Measurements from ENCODE around the gene DENND1B. TPM values are rescaled to one million over a fixed set of nuclear protein-coding genes. Genes with fewer than 3 reads are reported as not detected.

DENND1B gene
- total RNA-seq, 1 donor from 2014 or later: 13.1 TPM

- Histone ChIP-seq H3K9ac (no peak overlapping the region), H3K9me3 (ENCODE audit: low read depth) (no peaks in the 10 kb centered on the region)
- no peak for TF ChIP-seq CTCF (IDR thresholded peaks at IDR 0.05)
- no peak for TF ChIP-seq EZH2 (IDR thresholded peaks at IDR 0.05)
- TF ChIP-seq EZH2phosphoT487 (IDR thresholded peaks at IDR 0.05): no peak
Observed at GRCh38 chr1:197561041-197561440, 214.2 kb downstream of the DENND1B start.

GRCh38 chr1:197559655-197560054, 215.6 kb downstream of the DENND1B start:
- no peaks in the 10 kb centered on the region for H3K79me2 ChIP-seq (ENCODE audit: low read depth)
- H3K4me3 ChIP-seq: no peak overlapping the region
- no peaks in the 10 kb centered on the region for H3K9me3 ChIP-seq (ENCODE audit: low read depth)
- H3K4me2 ChIP-seq: no peak overlapping the region
- DNase-seq (ENCODE audit: low spot score): no peak
- Mint-ChIP-seq H3K9me3 (peaks cover 3% of the 10 kb centered on the region), H3K4me3 (no peak overlapping the region), H3K36me3 (peaks cover 5% of the 10 kb centered on the region), H3K4me1 (no peaks in the 10 kb centered on the region), H3K27ac (no peak overlapping the region), H3K27me3 (ENCODE audit: insufficient read depth, low read depth) (no peaks in the 10 kb centered on the region)
- H3K27me3 ChIP-seq: no peaks in the 10 kb centered on the region
- no peaks in the 10 kb centered on the region for H4K20me1 ChIP-seq (ENCODE audit: low read depth)
- H3K4me1 ChIP-seq: no peaks in the 10 kb centered on the region
- H3K27ac ChIP-seq: no peak overlapping the region
- no peaks in the 10 kb centered on the region for H3K36me3 ChIP-seq
- TF ChIP-seq EZH2phosphoT487 (IDR thresholded peaks at IDR 0.05) (no peak), EZH2 (IDR thresholded peaks at IDR 0.05) (no peak), CTCF (IDR thresholded peaks at IDR 0.05) (no peak)
- H3F3A ChIP-seq (ENCODE audit: low read depth): no peaks in the 10 kb centered on the region
- no peak overlapping the region for H2AFZ ChIP-seq (replicated peaks)
- no peak overlapping the region for H3K9ac ChIP-seq

More at GRCh38 chr1:197561041-197561440, 214.2 kb downstream of the DENND1B start:
- Mint-ChIP-seq H3K4me3 (no peak overlapping the region), H3K27ac (no peak overlapping the region), H3K36me3 (peaks cover 5% of the 10 kb centered on the region), H3K9me3 (peaks cover 3% of the 10 kb centered on the region), H3K27me3 (ENCODE audit: insufficient read depth, low read depth) (no peaks in the 10 kb centered on the region), H3K4me1 (no peaks in the 10 kb centered on the region)
- H3F3A ChIP-seq (ENCODE audit: low read depth): no peaks in the 10 kb centered on the region
- H3K4me1 ChIP-seq: no peaks in the 10 kb centered on the region
- no peak overlapping the region for H3K27ac ChIP-seq
- H4K20me1 ChIP-seq (ENCODE audit: low read depth): no peaks in the 10 kb centered on the region
- no peak for DNase-seq (ENCODE audit: low spot score)
- no peaks in the 10 kb centered on the region for H3K27me3 ChIP-seq
- no peaks in the 10 kb centered on the region for H3K79me2 ChIP-seq (ENCODE audit: low read depth)
- H3K36me3 ChIP-seq: no peaks in the 10 kb centered on the region
- H3K4me2 ChIP-seq: no peak overlapping the region
- no peak overlapping the region for H2AFZ ChIP-seq (replicated peaks)
- H3K4me3 ChIP-seq: no peak overlapping the region

- Histone ChIP-seq H3K27me3 (no peaks in the 10 kb centered on the region), H4K20me1 (ENCODE audit: low read depth) (no peaks in the 10 kb centered on the region)
Observed at GRCh38 chr1:197559244-197559643, 216.0 kb downstream of the DENND1B start.

More at GRCh38 chr1:197559244-197559643, 216.0 kb downstream of the DENND1B start:
- Histone ChIP-seq H3K9ac (no peak overlapping the region), H3K27ac (no peak overlapping the region), H2AFZ (replicated peaks) (no peak overlapping the region), H3K4me3 (no peak overlapping the region), H3K36me3 (no peaks in the 10 kb centered on the region), H3K79me2 (ENCODE audit: low read depth) (no peaks in the 10 kb centered on the region), H3K4me2 (no peak overlapping the region), H3K9me3 (ENCODE audit: low read depth) (no peaks in the 10 kb centered on the region), H3F3A (ENCODE audit: low read depth) (no peaks in the 10 kb centered on the region), H3K4me1 (no peaks in the 10 kb centered on the region)
- Mint-ChIP-seq H3K9me3 (peaks cover 3% of the 10 kb centered on the region), H3K4me3 (no peak overlapping the region), H3K27ac (no peak overlapping the region), H3K4me1 (no peaks in the 10 kb centered on the region), H3K27me3 (ENCODE audit: insufficient read depth, low read depth) (no peaks in the 10 kb centered on the region), H3K36me3 (peaks cover 5% of the 10 kb centered on the region)
- no peak for DNase-seq (ENCODE audit: low spot score)
- TF ChIP-seq CTCF (IDR thresholded peaks at IDR 0.05): no peak
- no peak for TF ChIP-seq EZH2phosphoT487 (IDR thresholded peaks at IDR 0.05)
- no peak for TF ChIP-seq EZH2 (IDR thresholded peaks at IDR 0.05)

Measured in neural progenitor cell (in vitro differentiated cells).